Smooth muscle cell (in vitro differentiated cells): ENCODE results near the gene FMO3. TPM values are rescaled to one million over a fixed set of nuclear protein-coding genes. Genes with fewer than 3 reads are reported as not detected.

Experiments used
- DNase-seq: peaks from one replicate; lab custom pipeline; 2025; ENCODE audit not compliant: unreplicated experiment; lab: John Stamatoyannopoulos, UW
- H2AFZ ChIP-seq: fragments of 200-600 bp; sonication (generic); 2 replicates; pipeline ENCODE4 v1.6.0; 2016; ENCODE audit warnings: antibody characterized with exemption, low read depth, mild to moderate bottlenecking
- H3F3A ChIP-seq: fragments of 200-600 bp; sonication (generic); 2 replicates; pipeline ENCODE4 v1.6.0; 2017; ENCODE audit warnings: antibody characterized with exemption, low read depth
- H3K27ac ChIP-seq: fragments of 200-600 bp; sonication (generic); 2 replicates; pipeline ENCODE4 v1.5.1; 2016; ENCODE audit warnings: low read depth, mild to moderate bottlenecking
- H3K27me3 ChIP-seq: fragments of 200-600 bp; sonication (generic); 2 replicates; pipeline ENCODE4 v1.6.1; 2016; ENCODE audit warnings: low read depth, mild to moderate bottlenecking
- H3K36me3 ChIP-seq: fragments of 200-600 bp; sonication (generic); 2 replicates; pipeline ENCODE4 v1.5.1; 2016; ENCODE audit warnings: low read depth
- H3K4me1 ChIP-seq: fragments of 200-600 bp; sonication (generic); 2 replicates; pipeline ENCODE4 v1.5.1; 2016; ENCODE audit warnings: low read depth
- H3K4me2 ChIP-seq: fragments of 200-600 bp; sonication (generic); 2 replicates; pipeline ENCODE4 v1.6.0; 2016; ENCODE audit warnings: mild to moderate bottlenecking
- H3K4me3 ChIP-seq: fragments of 200-600 bp; sonication (generic); 2 replicates; pipeline ENCODE4 v1.5.1; 2016; ENCODE audit warnings: mild to moderate bottlenecking
- H3K79me2 ChIP-seq: fragments of 200-600 bp; sonication (generic); 2 replicates; pipeline ENCODE4 v1.6.0; 2016; ENCODE audit warnings: low read depth, mild to moderate bottlenecking
- H3K9ac ChIP-seq: fragments of 200-600 bp; sonication (generic); 2 replicates; pipeline ENCODE4 v1.6.0; 2016; ENCODE audit warnings: low read depth
- H3K9me3 ChIP-seq: fragments of 200-600 bp; sonication (generic); replicated peaks from 2 replicates; pipeline ENCODE4 v1.5.1; 2016; ENCODE audit warnings: low read depth
- H4K20me1 ChIP-seq: fragments of 200-600 bp; sonication (generic); 2 replicates; pipeline ENCODE4 v1.6.0; 2016; ENCODE audit warnings: low read depth
- CTCF ChIP-seq: fragments of 200-600 bp; sonication (generic); IDR thresholded peaks from 2 replicates; pipeline ENCODE4 v1.5.1; 2017; ENCODE audit warnings: borderline replicate concordance, mild to moderate bottlenecking, antibody characterized with exemption; ENCODE audit not compliant: insufficient read depth, poor library complexity, severe bottlenecking
- WGBS: methylation state at CpG from one replicate; pipeline ENCODE4 v1.1.7; 2016; ENCODE audit warnings: low lambda C conversion rate; 5-methylcytosine and 5-hydroxymethylcytosine counted together
- polyA plus RNA-seq: library from polyadenylated mRNA; unstranded; fragments of >200 nt; fragmentation: Nextera tagmentation; extraction: Ambion mirVana; gene quantifications from 2 replicates; pipeline ENCODE4 v1.2.1, GENCODE V29; 2016
- total RNA-seq: library from RNA; depleted of rRNA; stranded (reverse); fragments of >200 nt; gene quantifications from 2 replicates; pipeline ENCODE4 v1.2.3, GENCODE V29; 2014

Gene FMO3
- total and polyA plus RNA-seq, 2 experiments from 2014 or later = not detected

DNA sequence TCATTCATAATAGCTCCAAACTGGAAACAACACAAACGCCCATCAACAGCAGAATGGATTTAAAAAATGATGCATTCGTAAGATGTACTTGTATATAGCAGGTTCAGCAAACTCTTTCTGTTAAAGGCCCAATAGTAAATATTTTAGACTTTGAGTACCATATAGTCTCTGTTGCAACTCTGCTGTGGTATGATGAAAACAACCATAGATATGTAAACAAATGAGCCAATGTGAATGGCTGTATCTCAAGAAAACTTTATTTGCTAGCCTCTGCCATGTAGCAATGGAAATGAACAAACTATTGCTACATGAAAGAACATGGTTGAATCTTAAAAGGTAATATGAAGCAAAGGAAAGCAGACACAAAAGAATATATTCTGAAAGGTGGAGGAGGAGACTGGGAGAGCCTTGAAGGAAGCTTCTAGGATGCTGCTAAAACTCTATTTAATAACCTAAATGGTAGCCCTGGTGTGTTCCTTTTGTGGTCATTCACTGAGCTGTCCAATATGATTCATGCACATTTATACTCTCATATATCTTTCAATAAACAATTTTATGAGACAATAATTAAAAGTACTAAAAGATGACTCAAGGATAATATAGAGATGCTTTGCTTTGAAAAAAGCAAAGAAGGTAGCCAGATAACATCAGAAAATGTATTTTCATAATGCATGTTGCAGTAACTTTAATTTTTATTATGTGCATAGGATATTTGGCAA, 29.1 kb upstream of the FMO3 start:
- Histone ChIP-seq H3K9ac (no peak overlapping the region), H4K20me1 (no peaks in the 10 kb centered on the region), H3K27ac (no peak overlapping the region), H3K36me3 (no peaks in the 10 kb centered on the region), H3F3A (no peaks in the 10 kb centered on the region), H2AFZ (no peak overlapping the region), H3K4me2 (no peak overlapping the region), H3K4me3 (no peak overlapping the region), H3K79me2 (no peaks in the 10 kb centered on the region), H3K4me1 (no peaks in the 10 kb centered on the region), H3K9me3 (no peaks in the 10 kb centered on the region), H3K27me3 (peaks cover 6% of the 10 kb centered on the region)
- 75% methylated on average over 2 of the region's 2 CpGs for WGBS
- no peak for TF ChIP-seq CTCF
- DNase-seq = no peak

- no peak for TF ChIP-seq CTCF
- WGBS = 83% methylated on average over 4 of the region's 4 CpGs
- no peak for DNase-seq
- Histone ChIP-seq H3K27ac (no peak overlapping the region), H3K36me3 (no peaks in the 10 kb centered on the region), H3K27me3 (peaks cover 6% of the 10 kb centered on the region), H2AFZ (no peak overlapping the region), H3K9me3 (no peaks in the 10 kb centered on the region), H3K9ac (no peak overlapping the region), H3K4me3 (no peak overlapping the region), H3K4me2 (no peak overlapping the region), H3F3A (no peaks in the 10 kb centered on the region), H4K20me1 (no peaks in the 10 kb centered on the region), H3K79me2 (no peaks in the 10 kb centered on the region), H3K4me1 (no peaks in the 10 kb centered on the region)
Observed at GRCh38 chr1:171062902-171063301, 27.8 kb upstream of the FMO3 start.

DNA sequence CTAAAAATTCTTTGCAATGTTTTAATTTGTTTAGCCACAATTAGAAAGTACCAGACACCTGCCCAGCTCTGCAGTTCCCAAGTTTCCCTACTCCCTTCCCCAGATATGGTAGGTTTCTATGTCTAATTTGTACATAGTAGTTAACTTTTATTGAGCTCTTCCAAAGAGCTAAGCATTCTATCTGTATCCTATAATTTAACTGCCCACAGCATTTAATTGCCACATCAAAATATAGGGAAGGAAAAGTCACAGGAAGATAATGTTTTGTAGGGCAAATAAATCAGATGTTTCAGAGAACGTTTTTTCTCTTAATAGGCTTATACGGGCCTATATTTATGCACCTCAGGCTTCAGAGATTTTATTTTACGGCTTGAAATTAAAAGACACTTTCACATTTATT, 15.7 kb upstream of the FMO3 start:
- no peaks in the 10 kb centered on the region for H3K79me2 ChIP-seq
- no peaks in the 10 kb centered on the region for H3K36me3 ChIP-seq
- H2AFZ ChIP-seq = no peak overlapping the region
- no peak overlapping the region for H3K27ac ChIP-seq
- no peak overlapping the region for H3K4me2 ChIP-seq
- TF ChIP-seq CTCF = no peak
- H3K9me3 ChIP-seq = no peaks in the 10 kb centered on the region
- DNase-seq = no peak
- no peaks in the 10 kb centered on the region for H3K4me1 ChIP-seq
- no peaks in the 10 kb centered on the region for H4K20me1 ChIP-seq
- H3F3A ChIP-seq = no peaks in the 10 kb centered on the region
- no peak overlapping the region for H3K9ac ChIP-seq
- H3K27me3 ChIP-seq = no peaks in the 10 kb centered on the region
- no peak overlapping the region for H3K4me3 ChIP-seq
- 88% methylated on average over 3 of the region's 3 CpGs for WGBS

DNA sequence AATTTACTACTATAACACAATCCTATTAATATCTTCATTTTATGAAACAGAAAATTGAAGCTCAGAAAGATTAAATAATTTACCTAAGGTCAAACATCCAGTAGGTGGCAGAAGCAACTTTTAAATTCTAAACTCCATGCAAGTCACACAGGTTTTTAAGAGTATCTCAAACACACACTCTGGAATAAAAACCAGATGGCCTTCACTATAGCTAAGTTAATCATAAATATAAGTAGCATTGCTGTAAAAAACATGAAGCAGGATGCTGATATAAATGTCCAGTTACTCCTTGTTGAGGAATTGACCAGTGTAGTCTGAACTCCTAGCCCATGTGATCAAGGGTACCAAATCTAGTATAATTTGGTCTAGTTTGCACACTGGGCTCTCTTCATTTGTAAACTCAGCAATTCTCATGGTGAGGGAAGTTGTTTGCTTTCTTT, 9.4 kb upstream of the FMO3 start:
- H3K4me3 ChIP-seq = no peak overlapping the region
- no peaks in the 10 kb centered on the region for H3K36me3 ChIP-seq
- no peak overlapping the region for H3K4me2 ChIP-seq
- no peak for DNase-seq
- no peaks in the 10 kb centered on the region for H4K20me1 ChIP-seq
- H3K27ac ChIP-seq = no peak overlapping the region
- no peak overlapping the region for H3K9ac ChIP-seq
- H3K4me1 ChIP-seq = no peaks in the 10 kb centered on the region
- no peaks in the 10 kb centered on the region for H3K79me2 ChIP-seq
- H2AFZ ChIP-seq = peak overlapping the region; percentile 41
- H3F3A ChIP-seq = no peaks in the 10 kb centered on the region
- no peaks in the 10 kb centered on the region for H3K27me3 ChIP-seq
- no peaks in the 10 kb centered on the region for H3K9me3 ChIP-seq
- peak; percentile 40 for TF ChIP-seq CTCF
